SK-N-SH (cell line): Measurements from ENCODE around the gene SAPCD2.

Experiments used
- EZH2phosphoT487 ChIP-seq: fragments of 200-600 bp; sonication (generic); IDR thresholded peaks from 2 replicates; pipeline ENCODE4 v1.6.1; 2017; ENCODE audit warnings: low read depth, mixed run types, mild to moderate bottlenecking, antibody characterized with exemption, moderate library complexity, borderline replicate concordance
- MAX ChIP-seq: IDR thresholded peaks from 2 replicates; pipeline ENCODE4 v1.4.0; 2012; ENCODE audit warnings: low read depth
- MEF2A ChIP-seq: IDR thresholded peaks from 2 replicates; pipeline ENCODE4 v1.4.0; 2012; ENCODE audit warnings: low read depth, borderline replicate concordance
- RAD21 ChIP-seq: IDR thresholded peaks from 2 replicates; pipeline ENCODE4 v1.6.1; 2012; ENCODE audit warnings: mild to moderate bottlenecking, low read length
- RFX5 ChIP-seq: IDR thresholded peaks from 2 replicates; pipeline ENCODE4 v1.6.1; 2012; ENCODE audit warnings: mild to moderate bottlenecking, improper control_type of control experiment, low read length
- SIN3A ChIP-seq: IDR thresholded peaks from 2 replicates; pipeline ENCODE4 v1.6.1; 2012; ENCODE audit warnings: low read depth, mild to moderate bottlenecking, low read length, moderate library complexity, borderline replicate concordance
- TF ChIP-seq, protein P1 (sequence below): fragments of 200-600 bp; sonication (generic); IDR thresholded peaks from 2 replicates; pipeline ENCODE4 v1.6.1; 2017; ENCODE audit warnings: antibody characterized with exemption, mild to moderate bottlenecking, moderate library complexity

GRCh38 chr9:137020771-137021567 is 49.4 kb downstream of the SAPCD2 start:
- TF ChIP-seq, protein P1, sequence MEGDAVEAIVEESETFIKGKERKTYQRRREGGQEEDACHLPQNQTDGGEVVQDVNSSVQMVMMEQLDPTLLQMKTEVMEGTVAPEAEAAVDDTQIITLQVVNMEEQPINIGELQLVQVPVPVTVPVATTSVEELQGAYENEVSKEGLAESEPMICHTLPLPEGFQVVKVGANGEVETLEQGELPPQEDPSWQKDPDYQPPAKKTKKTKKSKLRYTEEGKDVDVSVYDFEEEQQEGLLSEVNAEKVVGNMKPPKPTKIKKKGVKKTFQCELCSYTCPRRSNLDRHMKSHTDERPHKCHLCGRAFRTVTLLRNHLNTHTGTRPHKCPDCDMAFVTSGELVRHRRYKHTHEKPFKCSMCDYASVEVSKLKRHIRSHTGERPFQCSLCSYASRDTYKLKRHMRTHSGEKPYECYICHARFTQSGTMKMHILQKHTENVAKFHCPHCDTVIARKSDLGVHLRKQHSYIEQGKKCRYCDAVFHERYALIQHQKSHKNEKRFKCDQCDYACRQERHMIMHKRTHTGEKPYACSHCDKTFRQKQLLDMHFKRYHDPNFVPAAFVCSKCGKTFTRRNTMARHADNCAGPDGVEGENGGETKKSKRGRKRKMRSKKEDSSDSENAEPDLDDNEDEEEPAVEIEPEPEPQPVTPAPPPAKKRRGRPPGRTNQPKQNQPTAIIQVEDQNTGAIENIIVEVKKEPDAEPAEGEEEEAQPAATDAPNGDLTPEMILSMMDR: no peak
- TF ChIP-seq SIN3A (no peak), EZH2phosphoT487 (no peak), RAD21 (no peak), MEF2A (no peak), MAX (no peak), RFX5 (no peak)
